Activated naive CD4-positive, alpha-beta T cell treated with anti-CD3 and anti-CD28 coated beads for 36 hours (primary cell): ENCODE measurements around the gene RAB24. TPM values are rescaled to one million over a fixed set of nuclear protein-coding genes. Genes with fewer than 3 reads are reported as not detected.
"Not testable (repeated sequence)": the region's sequence is repeated elsewhere in the genome, so short reads cannot be mapped to it uniquely, and the experiment has no call there.

Experiments used
- CTCF ChIA-PET: fragments of 350-600 bp; sonication (Branson Sonifier 250); formaldehyde crosslinking; loops from one replicate; lab custom pipeline; 2021; ENCODE audit warnings: antibody characterized with exemption; lab: Charles Lee
- DNase-seq: peaks from one replicate; pipeline ENCODE4 v3.0.0-alpha.2; 2020
- H3K27ac Mint-ChIP-seq: one replicate; pipeline ENCODE4 v1.8.0; 2021; ENCODE audit warnings: mild to moderate bottlenecking, mixed read lengths
- H3K27me3 Mint-ChIP-seq: one replicate; pipeline ENCODE4 v1.8.0; 2021; ENCODE audit warnings: low read depth, mixed read lengths
- H3K36me3 Mint-ChIP-seq: one replicate; pipeline ENCODE4 v1.8.0; 2021; ENCODE audit warnings: low read depth, mixed read lengths
- H3K4me1 Mint-ChIP-seq: one replicate; pipeline ENCODE4 v1.8.0; 2021; ENCODE audit warnings: low read depth, mixed read lengths
- H3K4me3 Mint-ChIP-seq: one replicate; pipeline ENCODE4 v1.8.0; 2021; ENCODE audit warnings: mild to moderate bottlenecking, moderate library complexity, mixed read lengths
- H3K9me3 Mint-ChIP-seq: one replicate; pipeline ENCODE4 v1.8.0; 2021; ENCODE audit warnings: mixed read lengths
- intact Hi-C: fragments of 100-400 bp; cut with micrococcal nuclease; formaldehyde crosslinking; loops from one replicate; pipeline ENCODE4 v1.15.1; 2023
- total RNA-seq, 2 experiments: library from RNA; stranded (reverse); gene quantifications; one replicate each; pipeline ENCODE4 v1.2.3, GENCODE V29; 2021

RAB24 gene
- total RNA-seq, result 10 to 100 TPM; 10.9 to 13.2 TPM

DNA sequence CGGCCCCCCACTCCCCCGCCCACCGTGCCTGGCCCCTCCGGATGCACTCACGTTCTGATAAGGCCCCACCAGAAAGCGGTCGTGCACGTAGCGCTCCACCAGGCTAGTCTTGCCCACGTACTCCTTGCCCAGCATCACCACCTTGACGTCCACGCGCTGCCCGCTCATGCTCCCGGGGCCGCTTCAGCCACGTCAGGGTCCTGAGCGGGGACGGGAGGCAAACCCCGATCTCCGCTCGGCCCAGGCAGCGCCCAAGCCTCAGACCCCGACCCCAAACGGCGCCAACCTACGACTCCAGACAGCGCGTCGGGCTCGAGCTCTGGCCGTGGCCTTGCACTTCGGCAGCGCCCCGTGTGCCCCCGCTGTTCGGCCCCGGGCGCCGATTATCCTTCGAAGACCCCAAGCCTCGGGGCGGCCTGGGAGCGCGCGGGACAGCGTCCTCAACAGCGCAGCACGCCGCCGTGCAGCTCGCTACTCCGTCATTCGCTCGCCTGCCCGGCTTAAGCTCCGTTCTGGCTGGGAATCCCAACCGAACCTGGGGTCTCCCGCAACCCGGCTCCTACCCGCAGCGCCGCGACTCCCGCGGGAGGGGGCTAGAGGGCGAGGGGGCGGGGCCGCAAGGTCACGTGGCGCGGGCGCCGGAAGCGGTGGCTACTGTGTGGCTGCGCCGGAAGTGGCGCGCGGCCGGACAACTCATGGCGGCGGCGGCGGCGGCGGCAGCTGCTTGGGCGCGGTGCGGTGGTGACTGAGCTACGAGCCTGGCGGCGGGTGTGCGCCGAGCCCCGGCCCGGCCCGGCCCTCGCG lies at the start of gene RAB24, which contains the start of gene PRELID1:
TSS of gene RAB24 (minus strand) at position 599 of the 804 bp plus-strand sequence. CDS start at position 168, 431 bp downstream.
TSS of gene PRELID1 (plus strand) at position 679 of the 804 bp plus-strand sequence. CDS start 187 bp downstream, outside the sequence.
- Mint-ChIP-seq H3K36me3 (peaks cover 29% of the 10 kb centered on the region), H3K4me3 (peak within 1 kb of the TSS; percentile 95), H3K4me1 (peaks cover 64% of the 10 kb centered on the region), H3K9me3 (no peaks in the 10 kb centered on the region), H3K27ac (peak within 1 kb of the TSS; percentile 88), H3K27me3 (no peaks in the 10 kb centered on the region)
- CTCF ChIA-PET, result interaction anchor here (0.6 to 1.2 kb wide), 3 partner anchors 190 to 866 kb away, joined by 3 read pairs; no protein-coding TSS in a partner anchor
- intact Hi-C loops, result loop anchor here (1.0 to 2.0 kb wide), 3 partner anchors 9 to 189 kb away; no protein-coding TSS in a partner anchor
- peak; percentile 89 for DNase-seq

DNA sequence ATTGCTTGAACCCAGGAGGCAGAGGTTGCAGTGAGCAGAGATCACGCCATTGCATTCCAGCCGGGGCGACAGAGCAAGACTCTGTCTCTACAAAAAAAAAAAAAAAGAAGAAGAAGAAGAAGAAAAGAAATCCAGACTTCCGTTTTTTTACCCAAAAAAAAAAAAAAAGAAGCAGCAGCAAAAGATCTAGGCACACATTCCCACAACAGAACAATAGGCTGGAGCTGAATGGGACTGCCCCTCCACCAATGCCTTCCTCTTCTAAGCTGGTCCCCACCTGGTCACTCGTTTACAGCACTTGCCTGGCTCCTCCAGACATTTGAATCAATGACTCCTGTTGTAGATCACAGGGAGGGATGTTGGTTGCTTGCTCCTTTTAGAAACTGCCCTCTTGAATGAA lies 49.6 kb upstream of the RAB24 start:
- intact Hi-C loops, result loop anchor here (5.0 kb wide), 1 partner anchor 34 kb away; no protein-coding TSS in a partner anchor
- CTCF ChIA-PET, result interaction anchor here (0.9 to 1.2 kb wide), 2 partner anchors 14 to 38 kb away, joined by 3 read pairs; no protein-coding TSS in a partner anchor
- Mint-ChIP-seq H3K9me3 (peaks cover 7% of the 10 kb centered on the region), H3K27ac (no peak overlapping the region), H3K36me3 (no peaks in the 10 kb centered on the region), H3K4me3 (no peak overlapping the region), H3K27me3 (no peaks in the 10 kb centered on the region), H3K4me1 (peaks cover 42% of the 10 kb centered on the region)
- DNase-seq, result no peak

DNA sequence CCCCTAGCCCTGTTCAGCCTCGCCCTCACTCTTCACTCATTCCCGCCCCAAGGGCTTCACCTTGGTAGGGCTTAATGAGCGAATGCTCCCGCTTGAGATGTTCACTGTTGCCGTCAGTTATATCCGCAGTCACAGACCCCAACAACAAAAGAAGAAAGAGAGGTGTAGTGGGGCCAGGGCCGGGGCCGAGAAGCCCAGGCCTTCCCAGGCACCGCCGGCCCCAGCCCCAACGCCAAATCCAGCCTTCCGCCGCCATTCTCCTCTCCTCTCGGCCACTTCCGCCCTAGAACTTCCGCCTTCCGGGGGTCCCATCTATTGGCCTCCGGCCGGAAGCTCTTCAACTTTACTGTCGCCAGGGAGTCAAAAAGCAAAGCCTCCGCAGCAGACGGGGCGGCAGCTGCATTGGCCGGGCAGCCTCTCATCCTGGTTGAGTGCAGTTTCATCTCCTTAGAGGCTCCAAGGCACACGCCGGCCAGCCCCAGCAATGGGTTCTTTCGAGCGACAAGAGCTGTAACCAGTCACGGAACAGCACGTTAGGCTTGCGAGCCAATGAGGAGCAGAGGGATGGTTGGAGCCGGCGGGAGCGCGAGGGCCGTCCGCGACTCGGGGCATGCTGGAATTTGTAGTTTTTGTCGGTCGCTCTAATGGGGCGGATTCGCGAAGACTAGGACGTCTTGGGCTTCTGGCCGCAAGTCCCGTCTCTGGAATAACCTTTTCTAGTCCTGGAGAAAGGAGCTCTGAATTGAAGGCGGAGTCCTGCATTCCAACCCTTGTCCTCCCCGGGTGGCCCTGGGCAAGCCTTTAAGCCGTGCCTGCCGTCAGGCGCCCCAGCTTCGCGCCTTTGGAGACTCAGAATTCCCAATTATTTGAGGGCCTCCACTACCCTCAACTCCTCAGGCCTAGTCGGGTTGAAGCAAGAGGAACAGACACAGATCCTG lies 48.1 kb upstream of the RAB24 start, which contains the start of gene LMAN2:
TSS of gene LMAN2 (minus strand) at position 277 of the 938 bp plus-strand sequence. CDS start at position 256, 21 bp downstream.
- Mint-ChIP-seq H3K36me3 (peaks cover 2% of the 10 kb centered on the region), H3K27ac (peak within 1 kb of the TSS; percentile 100), H3K4me3 (peak within 1 kb of the TSS; percentile 95), H3K27me3 (no peaks in the 10 kb centered on the region), H3K9me3 (peaks cover 7% of the 10 kb centered on the region), H3K4me1 (peaks cover 43% of the 10 kb centered on the region)
- peak; percentile 96 for DNase-seq
- intact Hi-C loops, result loop anchor here (1.0 to 5.0 kb wide), 5 partner anchors 12 to 75 kb away; partner anchors contain the start of gene GRK6
- CTCF ChIA-PET, result interaction anchor here (0.7 to 1.9 kb wide), 13 partner anchors 10 to 606 kb away, joined by 3 to 8 read pairs (median 3); no protein-coding TSS in a partner anchor

DNA sequence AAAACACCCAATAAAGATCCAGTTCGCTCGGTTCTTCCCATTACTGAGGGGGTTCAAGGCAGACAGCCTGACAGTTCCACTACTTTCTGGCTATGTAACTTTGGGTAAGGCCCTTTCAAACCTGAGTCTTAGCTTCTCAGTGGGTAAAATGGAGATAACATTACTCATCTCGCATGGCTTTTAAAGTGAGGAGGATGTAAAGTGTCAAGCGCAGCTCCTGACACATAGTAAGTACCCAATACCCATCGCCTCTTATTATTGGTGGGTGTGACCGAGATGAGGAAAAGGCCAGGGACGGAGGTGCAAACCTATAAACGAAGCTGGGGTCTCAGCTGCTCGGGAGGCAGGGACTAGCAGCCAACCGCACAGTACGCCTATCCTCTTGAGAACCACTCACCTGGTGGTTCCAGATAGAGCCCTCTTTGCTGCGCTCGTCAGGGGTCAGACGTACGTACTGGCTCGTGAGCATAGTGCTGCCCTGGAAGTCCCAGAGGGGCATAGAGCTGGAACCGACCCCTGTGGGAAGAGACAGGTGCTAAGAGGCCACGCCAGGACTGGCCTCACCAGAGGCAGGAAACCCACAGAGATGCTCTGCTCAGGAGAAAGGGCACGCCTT lies 47.4 kb upstream of the RAB24 start:
- DNase-seq, result no peak
- intact Hi-C loops, result loop anchor here (1.0 to 5.0 kb wide), 5 partner anchors 12 to 75 kb away; partner anchors contain the start of gene GRK6
- H3K27ac Mint-ChIP-seq, result peak overlapping the region; percentile 100
- H3K4me1 Mint-ChIP-seq, result peaks cover 40% of the 10 kb centered on the region
- peaks cover 6% of the 10 kb centered on the region for H3K9me3 Mint-ChIP-seq
- CTCF ChIA-PET, result interaction anchor here (0.6 to 1.9 kb wide), 12 partner anchors 10 to 151 kb away, joined by 3 to 8 read pairs (median 4); no protein-coding TSS in a partner anchor
- H3K36me3 Mint-ChIP-seq, result peaks cover 2% of the 10 kb centered on the region
- H3K27me3 Mint-ChIP-seq, result no peaks in the 10 kb centered on the region
- peak overlapping the region; percentile 95 for H3K4me3 Mint-ChIP-seq

DNA sequence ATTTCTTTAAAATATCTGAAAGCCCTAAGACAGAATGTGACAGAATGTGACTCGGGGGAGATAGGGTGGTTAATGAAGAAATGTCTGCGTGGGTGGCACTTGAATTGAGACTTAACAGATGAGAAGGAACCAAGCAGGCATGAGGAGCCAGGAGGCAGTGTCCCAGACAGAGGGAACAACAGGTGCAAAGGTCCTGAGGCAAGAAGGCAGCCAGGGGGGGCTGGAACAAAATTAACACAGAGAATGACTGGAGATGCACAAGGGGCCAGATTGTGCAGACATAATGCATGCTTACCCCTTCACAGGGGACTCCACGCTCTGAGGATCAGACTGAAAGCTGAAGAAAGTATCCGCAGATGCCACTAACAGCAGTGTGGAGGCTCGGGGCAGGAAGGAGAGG lies 46.2 kb upstream of the RAB24 start:
- DNase-seq, result no peak
- H3K27me3 Mint-ChIP-seq, result no peaks in the 10 kb centered on the region
- peak overlapping the region; percentile 95 for H3K4me3 Mint-ChIP-seq
- peaks cover 2% of the 10 kb centered on the region for H3K36me3 Mint-ChIP-seq
- CTCF ChIA-PET, result interaction anchor here (1.0 to 1.8 kb wide), 5 partner anchors 12 to 152 kb away, joined by 4 to 8 read pairs (median 7); no protein-coding TSS in a partner anchor
- H3K4me1 Mint-ChIP-seq, result peaks cover 37% of the 10 kb centered on the region
- H3K27ac Mint-ChIP-seq, result peak overlapping the region; percentile 9
- intact Hi-C loops, result loop anchor here (2.0 to 5.0 kb wide), 2 partner anchors 37 to 38 kb away; no protein-coding TSS in a partner anchor
- no peaks in the 10 kb centered on the region for H3K9me3 Mint-ChIP-seq

DNA sequence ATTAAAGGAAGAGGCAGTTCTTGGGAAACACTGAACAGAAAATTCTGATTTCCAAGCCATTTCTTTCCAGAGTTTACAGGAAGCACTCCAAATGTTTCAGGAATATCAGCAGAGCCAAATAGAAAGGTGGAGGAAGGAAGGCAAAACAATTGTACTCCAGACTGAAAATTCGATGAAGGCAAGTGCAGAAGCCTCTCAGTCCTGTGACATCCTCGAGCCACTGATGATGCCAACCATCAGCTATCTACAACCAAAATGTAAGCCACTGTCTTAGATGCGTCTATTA lies 45.8 kb upstream of the RAB24 start:
- H3K4me1 Mint-ChIP-seq, result peaks cover 37% of the 10 kb centered on the region
- peaks cover 2% of the 10 kb centered on the region for H3K36me3 Mint-ChIP-seq
- no peaks in the 10 kb centered on the region for H3K9me3 Mint-ChIP-seq
- H3K4me3 Mint-ChIP-seq, result peak overlapping the region; percentile 95
- H3K27ac Mint-ChIP-seq, result no peak overlapping the region
- CTCF ChIA-PET, result interaction anchor here (1.0 to 1.8 kb wide), 5 partner anchors 31 to 152 kb away, joined by 3 to 8 read pairs (median 7); no protein-coding TSS in a partner anchor
- no peak for DNase-seq
- no peaks in the 10 kb centered on the region for H3K27me3 Mint-ChIP-seq
- intact Hi-C loops, result no loop called here

DNA sequence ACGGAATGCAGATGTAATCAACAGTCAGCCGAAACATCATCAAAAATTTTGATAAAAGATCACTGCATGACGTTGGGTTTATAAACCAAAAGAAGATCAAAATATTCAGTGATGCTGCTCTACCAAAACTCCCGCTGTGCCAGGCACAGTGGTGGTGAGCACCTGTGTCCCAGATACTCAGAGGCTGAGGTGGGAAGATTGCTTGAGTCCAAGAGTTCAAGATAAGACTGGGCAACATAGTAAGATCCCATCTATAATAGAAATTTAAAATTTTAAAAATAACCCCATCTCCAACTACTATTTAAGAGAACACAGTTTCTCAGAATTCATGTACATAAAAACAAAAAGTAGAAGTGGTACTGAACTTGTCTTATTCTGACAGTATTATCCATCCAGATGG lies 44.2 kb upstream of the RAB24 start:
- no peaks in the 10 kb centered on the region for H3K27me3 Mint-ChIP-seq
- H3K4me3 Mint-ChIP-seq, result no peak overlapping the region
- CTCF ChIA-PET, result interaction anchor here (1.6 to 2.3 kb wide), 3 partner anchors 11 to 55 kb away, joined by 3 to 8 read pairs (median 6); no protein-coding TSS in a partner anchor
- H3K36me3 Mint-ChIP-seq, result peaks cover 3% of the 10 kb centered on the region
- intact Hi-C loops, result no loop called here
- no peak for DNase-seq
- no peaks in the 10 kb centered on the region for H3K9me3 Mint-ChIP-seq
- peaks cover 42% of the 10 kb centered on the region for H3K4me1 Mint-ChIP-seq
- H3K27ac Mint-ChIP-seq, result no peak overlapping the region

DNA sequence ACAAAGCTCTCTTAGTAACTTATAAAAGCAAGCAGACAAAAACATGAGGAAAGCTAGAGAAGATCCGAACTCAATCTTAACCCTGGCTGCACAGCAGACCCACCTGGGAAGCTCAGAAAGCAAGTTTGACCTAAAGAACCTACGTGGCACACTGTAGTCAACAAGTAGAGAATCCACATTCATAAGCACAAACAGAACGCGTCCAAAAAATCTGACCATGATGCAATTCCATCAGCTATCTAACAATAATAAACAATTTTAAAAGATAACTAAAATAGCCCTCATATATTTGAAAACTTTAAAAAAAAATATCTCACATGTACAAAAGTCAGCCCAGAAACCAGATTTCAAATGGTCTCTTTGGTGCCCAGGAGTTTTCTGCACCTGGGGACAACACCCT lies 43.3 kb upstream of the RAB24 start:
- Mint-ChIP-seq H3K27ac (no peak overlapping the region), H3K27me3 (no peaks in the 10 kb centered on the region), H3K36me3 (peaks cover 3% of the 10 kb centered on the region), H3K4me3 (no peak overlapping the region), H3K9me3 (no peaks in the 10 kb centered on the region), H3K4me1 (peaks cover 42% of the 10 kb centered on the region)
- CTCF ChIA-PET, result interaction anchor here (1.0 to 2.3 kb wide), 5 partner anchors 10 to 56 kb away, joined by 3 to 8 read pairs (median 6); no protein-coding TSS in a partner anchor
- intact Hi-C loops, result no loop called here
- DNase-seq, result no peak

DNA sequence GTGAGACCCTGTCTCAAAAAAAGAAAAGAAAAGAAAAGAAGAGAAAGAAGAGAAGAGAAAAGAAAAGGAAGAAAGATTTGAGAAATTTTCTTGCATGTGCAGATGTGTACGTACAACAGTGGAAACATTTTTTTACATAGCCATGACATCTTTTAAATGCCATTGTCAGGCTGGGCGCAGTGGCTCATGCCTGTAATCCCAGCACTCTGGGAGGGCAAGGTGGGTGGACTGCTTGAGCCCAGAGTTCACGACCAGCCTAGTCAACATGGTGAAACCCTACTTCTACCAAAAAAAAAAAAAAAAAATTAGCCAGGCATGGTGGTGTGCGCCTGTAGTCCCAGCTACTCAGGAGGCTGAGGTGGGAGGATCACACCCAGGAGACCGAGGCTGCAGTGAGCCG lies 41.4 kb upstream of the RAB24 start:
- intact Hi-C loops, result no loop called here
- H3K36me3 Mint-ChIP-seq, result peaks cover 14% of the 10 kb centered on the region
- peaks cover 38% of the 10 kb centered on the region for H3K4me1 Mint-ChIP-seq
- CTCF ChIA-PET, result interaction anchor here (0.7 to 0.9 kb wide), 2 partner anchors 21 to 26 kb away, joined by 3 to 4 read pairs; no protein-coding TSS in a partner anchor
- H3K27ac Mint-ChIP-seq, result no peak overlapping the region
- no peaks in the 10 kb centered on the region for H3K27me3 Mint-ChIP-seq
- H3K4me3 Mint-ChIP-seq, result no peak overlapping the region
- no peaks in the 10 kb centered on the region for H3K9me3 Mint-ChIP-seq
- no peak for DNase-seq

DNA sequence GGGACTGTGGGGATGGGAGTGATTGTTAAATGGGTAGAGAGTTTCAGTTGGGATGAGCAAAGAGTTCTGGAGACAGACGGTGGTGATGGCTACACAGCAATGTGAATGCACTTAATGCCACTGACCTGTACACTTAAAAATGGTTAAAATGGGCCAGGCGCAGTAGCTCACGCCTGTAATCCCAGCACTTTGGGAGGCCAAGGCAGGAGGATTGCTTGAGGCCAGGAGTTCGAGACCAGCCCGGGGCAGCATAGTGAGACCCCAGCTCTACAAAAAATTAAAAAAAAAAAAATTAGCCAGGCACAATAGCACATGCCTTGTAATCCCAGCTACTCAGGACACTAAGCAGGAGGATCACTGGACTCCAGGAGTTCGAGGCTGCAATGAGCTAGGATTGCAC lies 40.3 kb upstream of the RAB24 start:
- H3K27me3 Mint-ChIP-seq, result no peaks in the 10 kb centered on the region
- H3K27ac Mint-ChIP-seq, result no peak overlapping the region
- intact Hi-C loops, result no loop called here
- no peak for DNase-seq
- CTCF ChIA-PET, result interaction anchor here (0.7 to 1.5 kb wide), 2 partner anchors 16 to 230 kb away, joined by 3 to 6 read pairs; no protein-coding TSS in a partner anchor
- peaks cover 18% of the 10 kb centered on the region for H3K36me3 Mint-ChIP-seq
- no peak overlapping the region for H3K4me3 Mint-ChIP-seq
- H3K9me3 Mint-ChIP-seq, result no peaks in the 10 kb centered on the region
- H3K4me1 Mint-ChIP-seq, result peaks cover 33% of the 10 kb centered on the region

DNA sequence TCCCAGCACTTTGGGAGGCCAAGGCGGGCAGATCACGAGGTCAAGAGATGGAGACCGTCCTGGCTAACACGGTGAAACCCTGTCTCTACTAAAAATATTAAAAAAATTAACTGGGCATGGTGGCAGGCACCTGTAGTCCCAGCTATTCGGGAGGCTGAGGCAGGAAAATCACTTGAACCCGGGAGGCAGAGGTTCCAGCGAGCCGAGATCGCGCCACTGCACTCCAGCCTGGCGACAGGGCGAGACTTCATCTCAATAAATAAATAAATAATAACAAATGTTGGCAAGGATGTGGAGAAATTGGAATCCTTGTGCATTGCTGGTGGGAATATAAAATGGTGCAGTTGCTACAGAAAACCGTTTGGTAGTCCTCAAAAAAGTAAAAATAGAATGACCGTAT lies 39.5 kb upstream of the RAB24 start:
- H3K27me3 Mint-ChIP-seq, intact Hi-C loops, H3K27ac Mint-ChIP-seq, H3K4me3 Mint-ChIP-seq, DNase-seq, H3K9me3 Mint-ChIP-seq: not testable (repeated sequence)
- H3K4me1 Mint-ChIP-seq, result peaks cover 33% of the 10 kb centered on the region
- CTCF ChIA-PET, result interaction anchor here (1.3 to 1.5 kb wide), 2 partner anchors 39 to 229 kb away, joined by 4 to 6 read pairs; no protein-coding TSS in a partner anchor
- peaks cover 18% of the 10 kb centered on the region for H3K36me3 Mint-ChIP-seq
